ENCODE data around the gene AGBL1.

The AGBL1 gene

DNA sequence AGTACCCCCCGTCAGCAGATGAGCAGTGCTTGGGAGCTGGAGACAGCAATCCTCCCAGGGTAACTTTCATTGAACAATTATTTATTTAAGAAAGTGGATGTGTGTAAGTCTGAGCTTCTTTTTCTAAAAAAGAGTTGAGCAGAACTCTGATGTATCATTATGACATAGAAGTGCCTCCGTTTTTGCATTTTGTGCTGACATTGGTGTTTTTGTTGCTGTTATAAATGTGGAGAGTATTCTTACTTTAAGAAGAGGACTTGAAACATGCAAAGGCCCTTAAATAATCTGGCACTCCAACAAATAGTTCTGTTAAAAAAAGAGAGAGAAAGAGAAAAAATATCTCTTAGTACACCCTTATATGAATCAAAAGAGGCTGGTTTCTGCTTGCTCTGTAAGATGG, 217.1 kb downstream of the AGBL1 start:
- TF ChIP-seq, protein P1, sequence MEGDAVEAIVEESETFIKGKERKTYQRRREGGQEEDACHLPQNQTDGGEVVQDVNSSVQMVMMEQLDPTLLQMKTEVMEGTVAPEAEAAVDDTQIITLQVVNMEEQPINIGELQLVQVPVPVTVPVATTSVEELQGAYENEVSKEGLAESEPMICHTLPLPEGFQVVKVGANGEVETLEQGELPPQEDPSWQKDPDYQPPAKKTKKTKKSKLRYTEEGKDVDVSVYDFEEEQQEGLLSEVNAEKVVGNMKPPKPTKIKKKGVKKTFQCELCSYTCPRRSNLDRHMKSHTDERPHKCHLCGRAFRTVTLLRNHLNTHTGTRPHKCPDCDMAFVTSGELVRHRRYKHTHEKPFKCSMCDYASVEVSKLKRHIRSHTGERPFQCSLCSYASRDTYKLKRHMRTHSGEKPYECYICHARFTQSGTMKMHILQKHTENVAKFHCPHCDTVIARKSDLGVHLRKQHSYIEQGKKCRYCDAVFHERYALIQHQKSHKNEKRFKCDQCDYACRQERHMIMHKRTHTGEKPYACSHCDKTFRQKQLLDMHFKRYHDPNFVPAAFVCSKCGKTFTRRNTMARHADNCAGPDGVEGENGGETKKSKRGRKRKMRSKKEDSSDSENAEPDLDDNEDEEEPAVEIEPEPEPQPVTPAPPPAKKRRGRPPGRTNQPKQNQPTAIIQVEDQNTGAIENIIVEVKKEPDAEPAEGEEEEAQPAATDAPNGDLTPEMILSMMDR (IDR thresholded peaks at IDR 0.05; ENCODE audit: extremely low read depth, missing control alignments), result no peak

DNA sequence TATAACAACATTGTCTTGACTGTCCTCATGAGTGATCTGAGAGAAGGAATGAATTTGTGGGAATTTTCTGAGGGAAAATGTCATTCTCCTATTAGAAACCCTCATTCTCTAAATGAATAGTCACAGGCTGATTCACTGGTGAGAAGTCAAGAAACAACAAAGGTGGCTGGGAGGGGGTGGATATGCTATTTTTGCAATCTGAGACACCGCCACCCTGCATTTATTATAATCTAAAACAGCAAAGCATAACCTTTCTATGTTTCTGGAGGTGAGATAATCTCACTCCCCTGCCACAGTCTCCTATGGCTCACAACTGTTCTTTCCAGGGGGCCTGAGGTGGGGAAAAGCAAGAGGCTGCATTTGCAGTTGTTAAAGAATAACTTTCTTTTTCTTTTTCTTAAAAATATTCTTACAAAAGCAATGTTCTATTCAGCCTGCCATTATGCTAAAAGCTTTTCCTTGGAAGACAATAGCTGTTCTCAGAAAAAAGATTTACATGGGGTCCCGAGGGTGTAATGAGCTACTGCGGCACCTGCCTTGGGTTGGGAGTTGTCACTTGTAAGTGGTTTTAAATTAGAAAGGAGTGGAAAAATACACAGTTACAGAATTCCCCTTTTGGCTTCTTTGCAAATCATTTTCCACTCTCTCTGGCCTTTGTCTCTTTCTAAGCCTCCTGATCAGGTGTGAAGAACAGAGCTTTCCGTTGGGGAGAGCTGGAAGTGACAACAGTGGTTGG, 220.9 kb downstream of the AGBL1 start:
- DNase-seq (ENCODE audit: low spot score), result no peak
- TF ChIP-seq, protein P1 (IDR thresholded peaks at IDR 0.05; ENCODE audit: extremely low read depth, missing control alignments), result no peak

More for the DNA sequence above, 217.1 kb downstream of the AGBL1 start:
- no peak for DNase-seq (ENCODE audit: low spot score)

DNA sequence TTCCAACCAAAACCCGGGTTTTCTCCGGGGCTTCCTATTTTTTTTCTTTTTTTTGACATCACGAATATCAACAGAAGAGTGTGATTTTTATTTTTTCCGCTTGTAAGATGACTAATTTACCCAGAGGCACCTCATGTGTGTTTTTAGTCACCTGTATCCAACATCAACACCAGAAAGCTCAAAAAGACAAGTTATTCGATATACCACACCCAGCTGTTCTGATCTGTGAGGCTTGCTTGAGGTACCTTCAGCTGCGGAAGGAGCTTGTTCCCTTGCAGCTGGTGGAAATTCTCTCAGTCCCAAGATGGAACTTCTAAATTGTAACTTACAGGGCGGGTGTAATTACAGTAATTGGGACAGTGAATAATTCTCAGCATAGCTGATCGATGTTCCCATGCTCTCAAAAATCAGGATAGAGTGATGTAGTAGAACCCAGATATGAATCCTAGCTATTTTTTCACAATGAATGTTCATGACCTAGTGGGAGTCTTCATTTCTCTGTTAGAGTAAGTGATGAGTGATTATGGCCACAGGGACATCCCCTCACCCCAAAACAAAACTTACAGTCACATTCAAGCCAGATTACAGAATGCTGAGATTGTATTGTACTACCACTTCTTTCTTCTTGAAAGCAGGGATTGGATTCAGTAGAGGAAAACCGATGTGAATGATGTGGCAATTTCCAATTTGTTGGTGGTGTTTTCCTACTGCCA, 232.1 kb downstream of the AGBL1 start:
- DNase-seq (ENCODE audit: low spot score), result no peak
- TF ChIP-seq, protein P1 (IDR thresholded peaks at IDR 0.05; ENCODE audit: extremely low read depth, missing control alignments), result no peak

DNA sequence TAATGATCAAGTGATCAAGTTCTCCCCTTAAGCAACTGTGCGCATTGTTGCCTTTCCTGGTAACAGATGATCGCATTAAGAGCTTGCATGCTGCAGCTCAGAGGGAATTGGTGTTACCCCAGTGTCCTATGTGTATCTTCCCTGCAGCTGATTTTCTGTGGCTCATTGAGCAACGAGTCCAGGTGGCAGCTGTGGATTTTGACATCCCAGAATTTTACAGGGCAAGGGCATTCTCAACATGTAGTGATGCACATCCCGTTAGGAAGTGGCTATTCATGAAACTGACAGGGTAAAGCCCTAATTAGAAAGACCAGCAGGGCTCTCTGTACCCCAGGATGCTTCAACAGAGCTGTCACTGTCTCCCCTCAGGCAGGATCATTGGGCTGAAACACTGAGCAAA, 232.8 kb downstream of the AGBL1 start:
- no peak for DNase-seq (ENCODE audit: low spot score)
- TF ChIP-seq, protein P1 (IDR thresholded peaks at IDR 0.05; ENCODE audit: extremely low read depth, missing control alignments), result no peak

DNA sequence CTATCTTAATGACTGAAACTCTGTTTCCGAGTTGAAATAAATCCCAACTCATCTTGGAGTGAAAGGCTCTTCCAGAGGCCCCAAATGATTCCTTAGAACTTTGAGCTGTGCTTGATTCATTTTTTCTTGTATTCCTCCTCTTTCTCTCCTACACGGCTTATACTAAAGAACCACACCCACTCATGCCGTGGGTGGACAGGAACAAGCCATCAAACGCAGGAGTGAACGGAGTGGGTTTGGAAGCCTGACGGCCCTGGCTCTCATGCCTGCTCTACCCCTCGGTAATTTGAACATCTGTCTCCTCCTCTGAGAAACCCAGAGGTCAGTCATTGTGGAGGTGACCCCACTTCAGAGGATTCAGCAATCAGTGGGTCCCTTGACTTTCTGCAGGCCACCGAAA, 236.5 kb downstream of the AGBL1 start:
- DNase-seq (ENCODE audit: low spot score), result no peak

DNA sequence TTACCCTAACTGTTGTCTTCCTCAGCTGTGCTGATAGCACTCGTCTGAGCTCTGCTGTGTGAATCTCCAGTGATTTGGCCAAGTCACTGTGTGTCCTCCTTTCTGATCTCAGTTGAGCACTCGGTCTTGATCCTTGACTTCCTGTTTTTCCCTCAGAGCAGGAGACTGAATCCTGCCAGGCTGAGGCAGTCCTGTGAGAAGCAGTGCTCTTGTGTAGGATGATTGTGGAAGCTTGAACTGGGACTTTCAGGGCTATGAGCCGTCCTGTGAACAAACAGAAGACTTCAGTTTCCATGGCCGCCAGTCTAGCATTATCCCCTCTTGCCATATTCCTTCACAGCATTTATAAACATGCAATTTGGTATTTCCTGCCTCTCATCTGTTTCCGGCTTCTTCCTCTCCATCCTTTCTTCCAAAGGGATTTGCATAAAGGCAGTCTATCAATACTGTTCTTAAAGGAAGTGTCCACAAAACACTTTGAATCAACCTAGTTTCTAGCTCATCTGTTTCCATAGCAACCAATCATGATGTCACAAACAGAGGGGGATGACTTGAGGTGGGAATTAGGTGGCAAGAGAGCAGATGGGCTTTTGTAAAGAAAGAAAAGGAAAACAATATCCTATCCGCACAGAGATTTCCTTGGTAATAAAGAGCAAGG, 237.2 kb downstream of the AGBL1 start:
- TF ChIP-seq, protein P1 (IDR thresholded peaks at IDR 0.05; ENCODE audit: extremely low read depth, missing control alignments), result no peak
- no peak for DNase-seq (ENCODE audit: low spot score)

More for the DNA sequence above, 236.5 kb downstream of the AGBL1 start:
- TF ChIP-seq, protein P1 (IDR thresholded peaks at IDR 0.05; ENCODE audit: extremely low read depth, missing control alignments), result no peak

DNA sequence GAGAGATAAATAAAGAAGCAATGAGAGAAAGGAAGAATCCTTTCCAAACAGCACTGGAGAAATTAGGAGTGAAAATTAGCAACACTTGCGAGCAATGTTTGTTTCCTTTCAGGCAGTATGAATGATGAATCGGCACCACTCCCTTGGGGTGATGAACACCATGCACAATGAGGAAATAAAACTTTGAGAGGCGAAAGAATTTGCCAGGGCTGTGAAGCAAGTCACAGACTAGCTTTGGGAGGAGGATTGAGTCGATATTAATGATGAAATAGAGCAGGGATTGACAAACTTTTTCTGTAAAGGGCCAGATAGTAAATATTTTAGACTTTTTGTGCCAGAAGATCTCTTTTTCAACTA, 237.7 kb downstream of the AGBL1 start:
- TF ChIP-seq, protein P1 (IDR thresholded peaks at IDR 0.05; ENCODE audit: extremely low read depth, missing control alignments), result no peak
- DNase-seq (ENCODE audit: low spot score), result no peak

Data from GM20000 (cell line).